ENCODE results near the gene CACFD1.

- TF ChIP-seq, protein P1, sequence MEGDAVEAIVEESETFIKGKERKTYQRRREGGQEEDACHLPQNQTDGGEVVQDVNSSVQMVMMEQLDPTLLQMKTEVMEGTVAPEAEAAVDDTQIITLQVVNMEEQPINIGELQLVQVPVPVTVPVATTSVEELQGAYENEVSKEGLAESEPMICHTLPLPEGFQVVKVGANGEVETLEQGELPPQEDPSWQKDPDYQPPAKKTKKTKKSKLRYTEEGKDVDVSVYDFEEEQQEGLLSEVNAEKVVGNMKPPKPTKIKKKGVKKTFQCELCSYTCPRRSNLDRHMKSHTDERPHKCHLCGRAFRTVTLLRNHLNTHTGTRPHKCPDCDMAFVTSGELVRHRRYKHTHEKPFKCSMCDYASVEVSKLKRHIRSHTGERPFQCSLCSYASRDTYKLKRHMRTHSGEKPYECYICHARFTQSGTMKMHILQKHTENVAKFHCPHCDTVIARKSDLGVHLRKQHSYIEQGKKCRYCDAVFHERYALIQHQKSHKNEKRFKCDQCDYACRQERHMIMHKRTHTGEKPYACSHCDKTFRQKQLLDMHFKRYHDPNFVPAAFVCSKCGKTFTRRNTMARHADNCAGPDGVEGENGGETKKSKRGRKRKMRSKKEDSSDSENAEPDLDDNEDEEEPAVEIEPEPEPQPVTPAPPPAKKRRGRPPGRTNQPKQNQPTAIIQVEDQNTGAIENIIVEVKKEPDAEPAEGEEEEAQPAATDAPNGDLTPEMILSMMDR (IDR thresholded peaks at IDR 0.05; ENCODE audit: low read depth, low read length, poor library complexity, severe bottlenecking) = peak; percentile 32
- TF ChIP-seq EZH2phosphoT487 (IDR thresholded peaks at IDR 0.05; ENCODE audit: borderline replicate concordance, low read length) = no peak
Observed at GRCh38 chr9:133421615-133422542, 37.9 kb upstream of the CACFD1 start, which contains the start of gene ADAMTS13.

All from DOHH2 (cell line).